Muscle layer of duodenum (tissue), 2 donors: ENCODE data around the gene KIAA1328.

ENCODE experiments used
- H3K27ac ChIP-seq: one replicate; pipeline ENCODE4 v1.7.0; 2013; ENCODE audit warnings: mild to moderate bottlenecking, low read length
- H3K27me3 ChIP-seq: one replicate; pipeline ENCODE4 v1.7.0; 2013; ENCODE audit warnings: low read depth, mild to moderate bottlenecking, control low read depth, low read length
- H3K36me3 ChIP-seq, 2 donors: one replicate each; pipeline ENCODE4 v1.7.0; 2013; ENCODE audit warnings: low read length in 2 of 2, control low read depth in 1 of 2, mild to moderate bottlenecking in 1 of 2; ENCODE audit not compliant: insufficient read depth in 2 of 2, control insufficient read depth in 1 of 2
- H3K4me1 ChIP-seq, 2 donors: one replicate each; pipeline ENCODE4 v1.7.0; 2013; ENCODE audit warnings: low read length in 2 of 2, mild to moderate bottlenecking in 2 of 2, control low read depth in 1 of 2, moderate library complexity in 1 of 2; ENCODE audit not compliant: insufficient read depth in 2 of 2, control insufficient read depth in 1 of 2
- H3K4me3 ChIP-seq, 2 donors: one replicate each; pipeline ENCODE4 v1.7.0; 2013; ENCODE audit warnings: low read length in 2 of 2, low read depth in 1 of 2, mild to moderate bottlenecking in 1 of 2
- H3K9me3 ChIP-seq, 2 donors: one replicate each; pipeline ENCODE4 v1.7.0; 2013; ENCODE audit warnings: low read length in 2 of 2, control low read depth in 1 of 2, mild to moderate bottlenecking in 1 of 2; ENCODE audit not compliant: control insufficient read depth in 1 of 2
- donor health status: healthy.

The KIAA1328 gene

DNA sequence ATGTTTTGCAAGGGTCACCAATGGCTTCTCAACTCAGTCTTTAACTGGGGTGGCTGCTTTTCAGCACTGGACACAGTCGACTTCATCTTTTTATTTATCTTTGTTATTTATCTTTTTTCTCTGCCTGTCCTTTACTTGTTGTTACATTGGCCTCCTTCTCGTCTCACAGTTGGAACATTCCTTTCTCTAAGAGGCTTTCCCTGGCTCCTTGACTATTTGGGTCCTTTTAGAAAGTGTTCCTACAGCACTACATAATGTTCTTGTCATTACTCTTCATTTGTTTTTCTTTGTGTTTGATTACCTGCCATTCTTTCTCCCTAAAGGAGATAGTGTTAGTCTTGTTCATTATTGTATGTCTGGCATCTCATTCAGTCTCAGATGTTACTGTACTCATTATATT lies 122.0 kb downstream of the KIAA1328 start:
- Histone ChIP-seq H3K36me3 (no peaks in the 10 kb centered on the region), H3K27ac (no peak overlapping the region), H3K4me3 (no peak overlapping the region), H3K4me1 (no peaks in the 10 kb centered on the region), H3K9me3 (no peaks in the 10 kb centered on the region), H3K27me3 (no peaks in the 10 kb centered on the region)

DNA sequence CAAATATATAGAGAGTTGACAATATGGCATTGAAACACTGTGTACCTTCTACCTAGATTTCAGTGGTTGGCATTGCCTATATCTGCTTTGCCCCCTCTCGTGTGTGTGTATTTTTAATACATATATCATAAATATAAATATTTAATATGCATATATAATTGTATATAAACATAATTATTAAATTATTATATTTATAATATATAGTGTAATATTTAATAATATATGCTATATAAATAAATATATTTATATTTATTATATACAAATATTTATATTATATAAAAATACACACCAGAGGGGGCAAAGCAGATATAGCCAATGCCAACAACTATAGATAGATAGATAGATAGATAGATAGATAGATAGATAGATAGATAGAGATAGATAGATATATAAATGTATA lies 124.1 kb downstream of the KIAA1328 start:
- Histone ChIP-seq H3K36me3 (no peaks in the 10 kb centered on the region), H3K9me3 (no peaks in the 10 kb centered on the region), H3K4me1 (no peaks in the 10 kb centered on the region), H3K4me3 (no peak overlapping the region), H3K27me3 (no peaks in the 10 kb centered on the region), H3K27ac (no peak overlapping the region)

DNA sequence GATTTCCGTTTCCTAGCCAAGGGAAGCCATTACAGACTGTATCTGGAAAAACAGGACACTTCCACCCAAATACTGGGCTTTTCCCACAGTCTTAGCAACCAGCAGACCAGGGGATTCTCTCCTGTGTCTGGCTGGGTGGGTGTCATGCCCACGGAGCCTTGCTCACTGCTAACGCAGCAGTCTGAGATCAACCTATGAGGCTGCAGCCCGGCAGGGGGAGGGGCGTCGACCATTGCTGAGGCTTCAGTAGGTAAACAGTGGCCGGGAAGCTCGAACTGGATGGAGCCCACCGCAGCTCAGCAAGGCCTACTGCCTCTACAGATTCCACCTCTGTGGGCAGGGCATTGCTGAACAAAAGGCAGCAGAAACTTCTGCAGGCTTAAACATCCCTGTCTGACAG lies 131.1 kb downstream of the KIAA1328 start:
- H3K36me3 ChIP-seq = peaks cover 7 to 8% of the 10 kb centered on the region in 2 donors
- H3K9me3 ChIP-seq = no peaks in the 10 kb centered on the region
- H3K4me3 ChIP-seq = no peak overlapping the region
- H3K27me3 ChIP-seq = no peaks in the 10 kb centered on the region
- no peak overlapping the region for H3K27ac ChIP-seq
- H3K4me1 ChIP-seq = no peaks in the 10 kb centered on the region

DNA sequence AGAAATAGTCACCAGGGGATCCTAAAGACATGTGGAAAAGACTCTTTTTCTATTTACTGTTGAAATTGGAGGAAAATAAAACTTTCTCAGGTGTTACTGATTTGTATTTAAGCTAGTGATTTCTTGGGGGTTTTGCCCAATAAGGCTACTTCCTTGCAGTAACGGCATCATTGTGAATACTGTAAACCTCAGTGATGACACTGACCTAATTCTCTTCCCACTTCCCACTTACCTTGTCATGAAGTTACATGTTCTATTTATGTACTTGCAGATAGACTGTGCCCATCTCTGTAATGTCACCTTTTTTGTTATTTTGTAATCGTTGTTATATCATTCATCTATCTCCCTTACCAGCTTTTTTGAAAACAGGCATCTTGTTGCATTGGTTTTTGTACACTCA lies 134.5 kb downstream of the KIAA1328 start:
- H3K36me3 ChIP-seq = peaks cover 8 to 11% of the 10 kb centered on the region in 2 donors
- no peaks in the 10 kb centered on the region for H3K27me3 ChIP-seq
- H3K4me3 ChIP-seq = no peak overlapping the region
- no peak overlapping the region for H3K27ac ChIP-seq
- H3K9me3 ChIP-seq = no peaks in the 10 kb centered on the region
- H3K4me1 ChIP-seq = no peaks in the 10 kb centered on the region

DNA sequence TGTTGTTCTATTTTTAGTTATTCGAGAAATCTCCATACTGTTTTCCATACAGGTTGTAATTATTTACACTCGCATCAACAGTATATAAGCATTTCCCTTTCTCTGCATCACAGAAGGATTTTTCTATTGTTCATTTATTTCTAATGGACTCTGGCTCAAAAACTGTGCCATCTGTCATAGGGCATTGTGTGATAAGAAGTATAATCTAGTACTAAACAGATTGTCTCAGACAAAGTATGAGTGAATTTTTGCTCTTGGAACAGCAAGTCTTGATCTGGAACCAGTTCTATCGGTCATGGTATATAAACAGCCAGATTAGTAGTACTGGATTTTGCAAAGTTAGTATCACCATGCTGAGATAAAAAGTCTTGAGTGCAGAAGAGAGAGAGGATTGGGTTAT lies 145.8 kb downstream of the KIAA1328 start:
- no peak overlapping the region for H3K27ac ChIP-seq
- H3K4me1 ChIP-seq = no peaks in the 10 kb centered on the region
- H3K27me3 ChIP-seq = no peaks in the 10 kb centered on the region
- H3K36me3 ChIP-seq = peaks cover 0 to 8% of the 10 kb centered on the region in 2 donors
- no peak overlapping the region for H3K4me3 ChIP-seq
- peaks cover 0 to 2% of the 10 kb centered on the region in 2 donors for H3K9me3 ChIP-seq

DNA sequence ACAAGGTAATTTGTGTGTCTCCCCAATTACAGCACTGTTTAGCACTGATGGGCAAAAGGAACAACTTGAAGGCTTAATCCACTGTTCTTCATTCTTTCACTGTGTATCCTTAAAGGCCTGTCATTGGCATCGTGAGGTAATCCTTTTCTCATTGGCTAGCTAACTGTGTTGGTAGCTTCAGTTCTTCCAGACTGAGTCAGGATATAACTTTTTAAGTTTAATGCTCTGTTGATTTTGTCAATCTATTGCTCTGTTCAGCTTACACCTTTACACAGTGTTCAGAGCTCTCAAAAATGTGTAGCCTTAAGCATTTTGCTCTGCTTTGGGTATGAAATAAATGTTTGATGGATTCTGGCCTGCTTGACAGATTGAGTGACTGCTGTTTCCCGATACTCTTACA lies 148.2 kb downstream of the KIAA1328 start:
- H3K9me3 ChIP-seq = peaks cover 0 to 2% of the 10 kb centered on the region in 2 donors
- H3K27ac ChIP-seq = no peak overlapping the region
- no peaks in the 10 kb centered on the region for H3K27me3 ChIP-seq
- peaks cover 0 to 10% of the 10 kb centered on the region in 2 donors for H3K36me3 ChIP-seq
- H3K4me3 ChIP-seq = no peak overlapping the region
- no peaks in the 10 kb centered on the region for H3K4me1 ChIP-seq

DNA sequence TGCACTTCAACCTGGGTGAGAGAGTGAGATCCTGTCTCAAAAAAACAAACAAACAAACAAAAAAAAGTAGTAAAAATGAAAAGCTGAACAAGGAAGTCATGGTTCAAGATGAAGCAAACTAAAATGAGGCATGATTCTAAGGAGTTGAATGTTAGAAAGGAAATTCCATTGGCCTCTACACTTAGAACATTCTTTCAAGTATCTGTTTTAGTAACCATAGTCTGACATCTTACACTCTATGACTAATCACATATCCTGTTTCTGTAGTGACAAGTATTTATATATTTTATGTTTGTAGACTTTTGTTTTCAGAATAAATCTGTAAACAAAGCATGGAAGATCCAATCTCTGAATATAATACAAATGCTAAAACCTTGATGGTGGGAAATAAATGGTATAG lies 164.1 kb downstream of the KIAA1328 start:
- Histone ChIP-seq H3K27ac (no peak overlapping the region), H3K4me3 (no peak overlapping the region), H3K4me1 (no peaks in the 10 kb centered on the region), H3K27me3 (no peaks in the 10 kb centered on the region), H3K9me3 (peaks cover 0 to 3% of the 10 kb centered on the region in 2 donors), H3K36me3 (peaks cover 0 to 5% of the 10 kb centered on the region in 2 donors)

DNA sequence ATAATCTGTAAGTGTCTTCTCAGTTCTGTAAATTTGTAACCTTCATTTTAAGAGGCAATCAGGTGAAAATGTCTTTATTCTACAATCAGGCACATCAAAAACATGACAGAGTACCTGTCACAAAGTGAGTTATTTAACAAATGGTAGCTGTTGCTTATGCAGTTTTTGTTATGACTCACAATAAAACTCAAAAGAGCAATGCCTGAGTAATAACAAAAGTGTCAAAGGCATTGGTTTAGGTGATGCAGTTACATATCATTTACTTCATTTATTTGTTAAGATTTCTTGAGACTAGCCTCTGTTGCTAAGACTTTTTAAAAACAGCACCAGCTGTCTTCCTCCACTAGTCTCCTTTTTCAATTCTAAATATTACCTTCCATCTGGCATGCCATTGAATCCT lies 177.8 kb downstream of the KIAA1328 start:
- Histone ChIP-seq H3K4me3 (no peak overlapping the region), H3K36me3 (no peaks in the 10 kb centered on the region), H3K27me3 (no peaks in the 10 kb centered on the region), H3K4me1 (no peaks in the 10 kb centered on the region), H3K9me3 (no peaks in the 10 kb centered on the region), H3K27ac (no peak overlapping the region)

DNA sequence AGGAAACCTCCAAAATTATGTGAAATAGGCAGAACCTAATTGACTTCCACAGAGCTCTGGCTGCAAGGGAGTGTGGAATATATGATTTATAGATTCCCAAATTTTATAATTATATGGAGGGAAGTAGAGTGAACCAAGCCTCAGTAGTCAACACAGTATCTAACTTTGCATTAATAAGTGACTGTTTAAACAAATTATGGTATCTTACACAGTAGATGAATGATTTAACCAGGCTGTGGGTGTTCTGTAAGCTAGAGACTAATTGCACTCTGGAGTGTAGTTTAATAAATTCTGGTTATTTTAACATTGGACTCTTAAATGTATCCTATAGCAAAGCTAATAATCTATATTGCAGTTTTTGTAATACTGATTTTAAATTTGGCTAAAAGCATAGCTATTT lies 183.5 kb downstream of the KIAA1328 start:
- Histone ChIP-seq H3K4me1 (no peaks in the 10 kb centered on the region), H3K27me3 (no peaks in the 10 kb centered on the region), H3K36me3 (no peaks in the 10 kb centered on the region), H3K9me3 (peaks cover 4 to 25% of the 10 kb centered on the region in 2 donors), H3K27ac (no peak overlapping the region), H3K4me3 (no peak overlapping the region)

DNA sequence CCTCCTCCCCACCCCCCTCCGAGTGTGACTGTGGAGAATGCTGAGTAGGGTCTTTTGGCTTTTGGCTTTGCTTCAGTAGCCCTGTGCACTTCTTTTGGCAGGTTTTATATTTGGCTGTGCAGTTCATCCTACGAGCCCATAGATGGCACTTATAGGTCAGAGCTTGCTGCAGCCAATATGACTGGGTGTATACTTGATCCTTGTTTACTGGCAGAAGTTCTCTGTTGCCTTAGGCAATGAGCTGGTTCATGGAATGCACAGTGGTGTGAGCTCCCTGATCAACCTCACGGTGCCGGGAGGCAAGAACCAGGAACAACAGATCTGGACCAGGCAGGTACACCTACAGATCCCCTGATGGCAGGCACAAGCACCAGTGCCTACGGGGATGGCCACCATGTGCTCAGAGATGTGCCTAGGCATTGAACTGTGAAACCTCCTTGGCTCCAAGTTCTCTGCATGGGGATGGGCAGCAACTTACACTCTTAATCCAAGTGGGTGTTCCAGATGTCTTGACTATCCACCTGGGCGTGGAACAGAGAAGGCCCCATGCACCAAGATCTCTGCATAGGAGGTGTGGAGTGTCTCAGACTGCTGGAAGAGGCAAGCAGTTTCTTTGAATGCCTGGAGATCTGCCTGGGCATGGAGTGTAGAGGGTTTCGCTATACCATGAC lies 190.4 kb downstream of the KIAA1328 start:
- Histone ChIP-seq H3K27me3 (no peaks in the 10 kb centered on the region), H3K9me3 (peaks cover 4 to 35% of the 10 kb centered on the region in 2 donors), H3K27ac (no peak overlapping the region)

DNA sequence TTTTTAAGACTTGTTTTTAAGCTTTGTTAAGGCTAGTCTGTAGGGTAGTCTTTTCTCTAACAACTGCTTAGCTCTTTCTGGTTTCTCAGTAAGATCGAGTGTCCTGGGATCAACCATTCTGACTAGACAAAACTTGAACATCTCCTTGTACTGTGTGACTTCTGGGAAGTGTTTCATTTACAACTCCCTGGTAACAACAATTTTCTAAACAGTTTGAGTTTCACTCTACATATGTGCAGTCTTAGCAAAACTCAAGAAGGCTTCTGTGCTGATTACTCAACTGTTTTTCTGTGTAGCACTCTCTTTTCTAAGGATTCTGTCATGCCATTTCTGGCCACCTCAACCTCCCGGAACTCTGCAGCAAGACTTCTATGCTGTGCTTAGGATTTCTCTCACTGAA lies 204.5 kb downstream of the KIAA1328 start:
- H3K4me3 ChIP-seq = no peak overlapping the region
- no peak overlapping the region for H3K27ac ChIP-seq
- no peaks in the 10 kb centered on the region for H3K4me1 ChIP-seq
- peaks cover 0 to 5% of the 10 kb centered on the region in 2 donors for H3K36me3 ChIP-seq
- peaks cover 0 to 3% of the 10 kb centered on the region in 2 donors for H3K9me3 ChIP-seq
- no peaks in the 10 kb centered on the region for H3K27me3 ChIP-seq

More for the DNA sequence above, 190.4 kb downstream of the KIAA1328 start:
- Histone ChIP-seq H3K4me1 (no peaks in the 10 kb centered on the region), H3K36me3 (peaks cover 0 to 6% of the 10 kb centered on the region in 2 donors), H3K4me3 (no peak overlapping the region)

DNA sequence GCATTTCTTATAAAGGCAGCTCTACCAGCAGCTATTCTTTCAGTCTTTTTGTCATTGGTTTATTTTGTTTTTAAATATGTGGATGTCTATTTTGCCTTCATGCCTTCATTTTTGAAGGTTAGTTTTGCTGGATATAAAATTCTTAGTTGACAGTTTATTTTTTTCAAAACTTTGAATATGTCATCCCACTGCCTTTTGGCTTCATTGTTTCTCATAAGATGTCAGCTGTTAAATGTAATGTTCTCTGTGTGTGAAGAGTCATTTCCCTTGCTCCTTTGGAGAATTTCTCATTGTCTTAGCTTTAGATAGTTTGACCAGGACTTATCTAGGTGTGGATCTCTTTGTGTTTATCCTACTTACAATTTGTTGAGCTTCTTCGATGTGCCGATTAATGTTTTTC lies 213.5 kb downstream of the KIAA1328 start:
- H3K36me3 ChIP-seq = peaks cover 0 to 9% of the 10 kb centered on the region in 2 donors
- H3K4me3 ChIP-seq = no peak overlapping the region
- no peaks in the 10 kb centered on the region for H3K4me1 ChIP-seq
- peaks cover 12 to 30% of the 10 kb centered on the region in 2 donors for H3K9me3 ChIP-seq
- H3K27ac ChIP-seq = no peak overlapping the region
- H3K27me3 ChIP-seq = no peaks in the 10 kb centered on the region
